ENCODE results near the gene PSMA8. TPM values are rescaled to one million over a fixed set of nuclear protein-coding genes. Genes with fewer than 3 reads are reported as not detected.
"Not testable (repeated sequence)": the region's sequence is repeated elsewhere in the genome, so short reads cannot be mapped to it uniquely, and the experiment has no call there.

The PSMA8 gene
- not detected in 2 replicates for total RNA-seq

DNA sequence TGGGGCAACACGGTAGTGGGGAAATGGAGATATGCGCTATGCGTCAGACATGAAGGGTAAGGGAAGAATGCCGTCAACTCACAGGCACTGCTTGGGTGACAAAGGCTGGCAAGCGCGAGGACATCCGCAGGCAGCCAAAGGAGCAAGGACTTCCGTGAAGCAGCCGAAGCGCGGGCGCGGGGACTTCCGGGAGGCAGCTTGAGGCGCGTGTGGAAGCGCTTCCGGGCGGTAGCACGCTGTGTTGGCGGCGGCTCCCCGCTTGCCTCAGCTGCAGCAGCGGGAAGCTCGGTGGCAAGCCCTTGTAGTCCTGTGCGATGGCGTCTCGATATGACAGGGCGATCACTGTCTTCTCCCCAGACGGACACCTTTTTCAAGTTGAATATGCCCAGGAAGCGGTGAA, at the start of gene PSMA8:
PSMA8 (plus strand) TSS at position 218 of the 400 bp plus-strand sequence; CDS start at position 315, 97 bp downstream.
- no peak for DNase-seq (ENCODE audit: low read depth, low spot score)

DNA sequence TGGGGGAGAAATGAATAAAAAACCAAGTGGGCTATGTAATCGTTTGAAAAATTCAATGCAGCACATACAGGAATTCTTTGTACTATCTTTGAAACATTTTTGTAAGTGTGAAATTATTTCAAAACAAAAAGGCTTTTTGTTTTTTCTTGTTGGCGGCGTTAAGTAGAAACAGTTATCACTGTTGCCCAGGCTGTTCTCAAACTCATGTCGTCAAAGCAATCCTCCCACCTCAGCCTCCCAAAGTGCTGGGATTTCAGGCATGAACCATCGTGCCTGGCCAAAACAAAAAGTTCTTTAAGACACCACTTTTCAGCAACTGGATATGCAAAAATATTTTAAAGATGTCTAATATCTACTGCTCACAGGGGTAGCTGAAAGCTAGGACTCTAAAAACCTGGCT, 48.6 kb upstream of the PSMA8 start:
- no peak for DNase-seq (ENCODE audit: low read depth, low spot score)

DNA sequence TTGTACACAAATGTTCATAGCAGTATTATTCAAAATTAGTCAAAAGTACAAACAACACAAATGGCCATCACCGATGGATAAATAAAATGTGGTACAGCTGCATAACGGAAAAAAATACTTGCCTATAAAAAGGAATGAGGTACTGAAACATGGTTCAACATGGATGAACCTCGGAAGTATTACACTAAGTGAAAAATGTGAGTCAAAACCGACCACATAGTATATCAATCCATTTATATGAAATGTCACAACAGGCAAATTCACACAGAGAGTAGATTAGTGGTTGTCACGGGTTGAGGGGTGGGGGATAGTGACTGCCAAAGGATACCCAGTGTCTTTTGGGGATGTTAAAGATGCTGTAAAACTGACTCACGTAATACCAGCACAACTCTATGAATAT, 46.7 kb upstream of the PSMA8 start:
- no peak for DNase-seq (ENCODE audit: low read depth, low spot score)

DNA sequence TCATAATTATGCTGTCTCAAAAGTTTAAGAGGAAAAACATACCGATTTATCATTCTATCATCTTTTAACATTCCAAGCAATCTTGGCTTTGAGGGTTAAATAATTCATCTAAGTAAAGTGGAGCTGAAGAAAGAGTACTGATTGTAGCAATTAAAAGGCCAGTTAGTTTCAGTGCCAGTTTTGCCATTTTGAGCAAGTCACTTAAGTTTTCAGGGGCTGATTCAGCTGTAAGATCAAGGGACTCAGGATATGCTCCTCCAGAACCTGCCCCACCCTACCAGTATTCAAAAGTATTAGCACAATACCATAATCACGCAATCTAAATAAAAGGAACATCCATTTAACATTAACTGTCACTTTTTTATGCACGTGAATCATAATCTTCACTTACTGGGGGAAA, 45.2 kb upstream of the PSMA8 start:
- DNase-seq (ENCODE audit: low read depth, low spot score): no peak

DNA sequence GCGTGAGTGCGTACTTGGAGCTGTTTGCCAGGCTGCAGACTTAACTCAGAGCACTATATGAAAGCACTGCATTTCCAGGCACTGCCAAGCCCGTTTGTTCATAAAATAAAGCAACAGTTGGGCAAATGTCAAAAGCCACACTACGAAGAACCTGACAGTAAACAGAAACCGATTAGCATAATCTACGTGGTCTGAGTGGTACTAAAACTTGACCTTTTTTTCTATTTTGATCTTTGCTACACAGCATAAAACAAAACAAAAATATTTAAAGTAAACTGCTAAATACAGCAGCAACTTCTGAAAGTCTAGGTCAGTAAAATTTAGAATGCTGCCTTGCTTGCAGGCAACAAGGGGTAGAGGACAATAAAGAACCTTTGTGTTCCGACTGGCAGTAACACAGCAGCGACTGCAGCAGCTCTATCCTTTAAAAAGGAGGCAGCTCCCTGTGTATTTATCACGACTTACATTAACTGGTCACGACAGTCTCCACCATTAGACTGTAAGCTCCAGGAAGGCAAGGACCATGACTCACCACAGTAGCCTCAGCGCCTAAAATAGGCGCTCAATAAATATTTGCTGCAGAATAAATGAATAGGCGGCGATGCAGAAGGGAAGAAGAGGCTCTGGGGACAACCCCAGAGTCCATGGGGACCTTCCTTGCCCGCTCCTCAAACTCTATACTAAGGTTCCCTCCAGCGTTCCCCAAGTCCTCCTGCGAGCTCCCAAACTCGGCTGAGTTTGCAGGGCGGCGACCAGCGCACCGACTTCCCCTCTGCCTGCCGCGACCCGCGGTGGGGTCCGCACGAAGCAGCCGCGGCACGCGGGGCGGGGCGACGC, 44.2 kb upstream of the PSMA8 start:
- DNase-seq (ENCODE audit: low read depth, low spot score): no peak

DNA sequence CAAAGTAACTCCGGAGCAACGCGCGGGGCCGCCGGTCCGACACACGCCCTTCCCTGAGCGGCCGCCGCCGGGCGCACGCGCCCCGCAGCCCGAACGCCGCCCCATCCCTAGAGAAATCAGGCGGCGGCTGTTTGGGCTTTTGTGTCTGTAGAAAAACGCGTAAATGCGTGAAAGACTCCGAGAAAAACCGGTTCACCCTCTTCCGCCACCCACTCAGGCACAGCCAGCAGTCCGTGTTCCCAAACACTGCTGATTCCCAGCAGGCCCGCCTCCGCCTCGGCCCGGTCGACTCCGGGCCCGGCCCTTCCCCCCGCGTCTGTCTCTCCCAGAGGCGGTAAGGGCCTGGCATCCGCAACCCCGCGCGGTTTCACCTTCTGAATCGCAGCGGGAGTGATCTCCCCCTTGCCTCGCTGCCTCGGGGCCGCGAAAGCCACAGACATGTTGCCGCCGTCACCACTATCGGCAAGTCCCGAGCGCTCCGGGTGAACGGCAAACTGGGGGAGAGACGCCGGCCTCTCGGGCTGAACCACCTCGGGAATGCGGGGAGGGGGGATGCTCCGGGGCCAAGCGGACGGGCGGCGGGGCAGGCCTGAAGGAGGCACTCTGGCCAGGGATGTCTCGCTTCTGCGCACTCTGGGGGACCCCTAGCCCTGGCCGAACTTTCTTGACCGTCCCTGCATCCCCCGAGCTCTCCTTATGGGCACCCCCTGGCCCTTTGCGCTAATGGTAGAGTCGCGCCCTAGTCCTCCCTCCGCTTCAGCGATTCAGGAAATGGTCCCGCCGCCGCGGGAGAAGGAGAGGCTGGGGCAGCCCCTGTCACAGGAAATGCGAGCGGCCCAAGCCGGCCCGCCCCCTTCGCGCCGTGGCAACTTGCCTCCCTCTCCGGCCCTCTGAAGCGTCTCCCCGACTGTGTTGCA, 43.3 kb upstream of the PSMA8 start, which contains the start of gene SS18:
SS18 (minus strand) TSS at position 484 of the 917 bp plus-strand sequence; CDS start at position 440, 44 bp downstream.
- peak; percentile 69 for DNase-seq (ENCODE audit: low read depth, low spot score)

DNA sequence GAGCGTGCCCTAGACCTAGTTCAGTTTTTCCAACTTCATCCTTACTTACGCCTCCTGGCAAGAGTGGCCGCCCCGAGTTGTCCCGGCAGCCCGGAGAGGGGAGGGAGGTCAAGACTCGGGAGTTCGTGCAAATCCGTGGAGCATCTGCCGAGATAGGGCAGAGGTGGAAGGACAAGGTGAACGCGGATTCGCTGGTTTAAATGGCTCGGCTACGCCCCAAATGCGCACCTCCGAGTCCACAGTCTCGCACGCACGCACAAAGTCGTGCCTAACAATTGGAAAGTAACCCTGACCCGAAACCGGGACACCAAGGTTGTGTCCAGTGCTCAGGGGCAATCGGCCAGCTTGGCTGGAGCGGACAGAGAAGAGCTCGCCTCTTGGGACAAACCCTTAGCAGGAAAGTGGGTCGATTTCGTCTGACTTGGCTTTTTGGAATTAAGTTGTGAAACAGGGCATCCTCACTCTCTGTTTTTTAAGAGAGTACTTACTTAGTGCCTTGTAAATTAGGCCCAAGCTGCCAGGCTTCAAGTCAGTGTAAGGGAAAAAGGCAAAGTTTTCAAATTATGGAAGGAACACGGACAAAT, 42.5 kb upstream of the PSMA8 start:
- no peak for DNase-seq (ENCODE audit: low read depth, low spot score)

DNA sequence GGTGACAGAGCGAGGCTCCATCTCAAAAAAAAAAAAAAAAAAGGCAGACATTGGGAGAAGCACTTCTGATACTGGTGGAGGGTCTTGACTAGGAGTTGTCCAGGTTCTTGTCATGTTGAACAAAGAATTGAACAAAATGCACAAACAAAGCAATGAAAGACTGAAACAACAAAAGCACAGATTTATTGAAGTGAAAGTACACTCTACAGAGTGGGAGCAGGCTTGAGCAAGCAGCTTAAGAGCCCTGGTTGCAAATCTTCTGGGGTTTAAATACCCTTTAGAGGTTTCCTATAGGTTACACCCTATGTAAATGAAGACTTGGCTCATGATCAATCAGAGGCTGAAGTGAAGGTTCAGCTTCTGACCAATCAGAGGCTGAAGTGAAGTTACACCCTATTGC, 36.8 kb upstream of the PSMA8 start:
- no peak for DNase-seq (ENCODE audit: low read depth, low spot score)

DNA sequence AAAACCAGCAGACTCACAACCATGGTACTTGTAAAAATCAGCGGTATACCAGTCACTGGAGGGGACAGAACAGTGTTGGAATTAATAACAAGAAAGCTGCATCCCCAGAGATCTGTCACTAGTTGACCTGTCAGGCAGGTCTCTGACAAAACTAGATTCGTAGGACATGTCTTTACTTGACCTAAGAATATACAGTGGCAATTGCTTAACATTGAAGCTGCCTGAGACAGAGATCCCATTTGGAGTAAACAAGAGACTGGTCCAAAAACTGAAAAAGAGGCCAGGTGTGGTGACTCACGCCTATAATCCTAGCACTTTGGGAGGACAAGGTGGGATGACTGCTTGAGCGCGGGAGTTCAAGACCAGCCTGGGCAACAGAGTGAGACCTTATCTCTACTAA, 36.1 kb upstream of the PSMA8 start:
- no peak for DNase-seq (ENCODE audit: low read depth, low spot score)

DNA sequence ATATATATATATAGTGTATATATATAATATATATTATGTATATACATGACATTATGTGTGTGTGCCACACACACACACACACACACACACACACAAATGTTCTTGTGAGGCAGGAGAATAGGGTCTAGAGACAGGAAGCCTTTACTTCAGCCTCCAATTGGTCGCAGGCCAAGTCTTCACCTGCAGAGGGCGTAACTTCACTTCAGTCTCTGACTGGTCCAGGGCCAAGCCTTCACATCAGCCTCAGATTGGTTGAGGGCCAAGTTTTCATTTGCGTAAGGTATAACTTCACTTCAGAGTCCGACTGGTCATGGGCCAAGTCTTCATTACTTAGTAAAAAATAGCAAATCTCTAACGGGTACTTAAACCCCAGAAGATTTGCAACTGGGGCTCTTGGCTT, 30.1 kb upstream of the PSMA8 start:
- no peak for DNase-seq (ENCODE audit: low read depth, low spot score)

DNA sequence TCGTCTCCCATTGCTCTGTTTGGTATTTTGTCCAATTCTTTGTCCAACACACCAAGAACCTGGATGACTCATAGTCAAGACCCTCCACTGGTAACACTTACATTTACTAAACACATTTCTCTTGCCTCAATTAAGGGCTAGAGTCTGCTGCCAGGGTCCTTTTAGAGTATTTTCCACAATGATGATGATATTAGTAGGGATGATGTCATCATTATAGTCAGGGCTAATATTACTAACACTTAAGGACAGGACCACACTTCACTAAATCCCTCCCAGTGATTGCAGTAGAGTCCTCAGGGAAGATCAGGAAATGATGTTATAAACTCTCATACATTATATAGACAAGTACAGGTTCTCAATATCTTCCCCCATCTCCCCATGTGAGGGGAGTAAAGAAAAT, 29.6 kb upstream of the PSMA8 start:
- no peak for DNase-seq (ENCODE audit: low read depth, low spot score)

DNA sequence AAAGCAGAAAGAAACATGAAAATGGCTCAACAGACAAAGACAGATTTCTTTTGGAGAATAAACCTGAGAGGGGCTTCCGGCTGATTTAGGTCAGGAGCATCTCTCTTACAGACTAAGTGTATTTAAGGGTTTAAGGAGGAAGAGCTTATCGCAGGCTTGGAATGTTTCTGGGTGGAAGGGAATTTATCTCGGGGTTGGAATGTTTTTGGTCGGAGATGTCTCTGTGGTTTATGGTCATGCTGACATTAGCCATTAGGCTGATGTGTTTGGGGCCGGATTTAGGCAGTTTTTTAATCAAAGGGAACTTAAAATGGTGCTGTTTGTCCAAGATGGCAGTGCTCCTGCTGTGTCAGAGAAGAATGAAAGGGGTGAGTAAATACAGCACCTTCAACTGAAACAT, 14.4 kb upstream of the PSMA8 start:
- no peak for DNase-seq (ENCODE audit: low read depth, low spot score)

DNA sequence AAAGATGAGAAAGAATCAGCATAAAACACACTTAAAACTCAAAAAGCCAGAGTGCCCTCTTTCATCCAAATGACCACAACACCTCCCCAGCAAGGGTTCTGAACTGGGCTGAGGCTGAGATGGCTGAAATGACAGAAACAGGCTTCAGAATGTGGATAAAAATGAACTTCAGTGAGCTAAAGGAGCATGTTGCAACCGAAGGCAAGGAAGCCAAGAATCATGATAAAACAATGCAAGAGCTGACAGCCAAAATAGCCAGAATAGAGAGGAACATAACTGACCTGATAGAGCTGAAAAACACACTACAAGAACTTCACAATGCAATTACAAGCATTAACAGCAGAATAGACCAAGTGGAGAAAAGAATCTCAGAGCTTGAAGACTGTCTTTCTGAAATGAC, 12.2 kb upstream of the PSMA8 start:
- DNase-seq (ENCODE audit: low read depth, low spot score): no peak

DNA sequence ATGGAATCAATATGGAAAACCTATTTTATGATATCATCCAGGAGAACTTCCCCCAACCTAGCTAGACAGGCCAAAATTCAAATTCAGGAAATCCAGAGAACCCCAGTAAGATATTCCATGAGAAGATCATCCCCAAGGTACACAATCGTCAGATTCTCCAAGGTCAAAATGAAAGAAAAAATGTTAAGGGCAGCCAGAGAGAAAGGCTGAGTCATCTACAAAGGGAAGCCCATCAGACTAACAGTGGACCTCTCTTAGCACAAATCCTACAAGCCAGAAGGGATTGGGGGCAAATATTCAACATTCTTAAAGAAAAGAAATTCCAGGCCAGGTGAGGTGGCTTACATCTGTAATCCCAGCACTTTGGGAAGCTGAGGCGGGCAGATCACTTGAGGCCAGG, 11.7 kb upstream of the PSMA8 start:
- DNase-seq (ENCODE audit: low read depth, low spot score): not testable (repeated sequence)

DNA sequence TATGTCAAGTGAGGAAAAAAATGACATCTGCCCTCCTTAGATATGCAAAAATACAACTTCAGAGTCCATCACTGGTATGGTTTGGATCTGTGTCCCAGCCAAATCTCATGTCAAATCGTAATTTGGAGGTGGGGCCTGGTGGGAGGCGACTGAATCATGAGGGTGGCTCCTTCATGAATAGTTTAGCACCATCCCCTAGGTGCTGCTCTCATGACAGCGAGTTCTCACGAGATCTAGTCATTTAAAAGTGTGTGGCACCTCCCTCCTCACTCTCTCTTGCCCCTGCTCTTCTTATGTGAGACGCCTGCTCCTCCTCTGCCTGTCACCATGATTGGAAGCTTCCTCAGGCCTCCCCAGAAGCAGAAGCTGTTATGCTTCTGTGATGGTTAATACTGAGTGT, 5.9 kb upstream of the PSMA8 start:
- DNase-seq (ENCODE audit: low read depth, low spot score): no peak

DNA sequence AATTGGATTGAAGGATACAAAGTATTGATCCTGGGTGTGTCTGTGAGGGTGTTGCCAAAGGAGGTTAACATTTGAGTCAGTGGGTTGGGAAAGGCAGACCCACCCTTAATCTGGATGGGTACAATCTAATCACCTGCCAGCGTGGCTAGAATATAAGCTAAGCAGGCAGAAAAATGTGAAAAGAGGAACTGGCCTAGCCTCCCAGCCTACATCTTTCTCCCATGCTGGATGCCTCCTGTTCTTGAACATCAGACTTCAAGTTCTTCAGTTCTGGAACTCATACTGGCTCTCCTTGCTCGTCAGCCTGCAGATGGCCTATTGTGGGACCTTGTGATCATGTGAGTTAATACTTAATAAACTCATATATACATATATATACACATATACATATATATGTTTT, 5.5 kb upstream of the PSMA8 start:
- not testable (repeated sequence) for DNase-seq (ENCODE audit: low read depth, low spot score)

DNA sequence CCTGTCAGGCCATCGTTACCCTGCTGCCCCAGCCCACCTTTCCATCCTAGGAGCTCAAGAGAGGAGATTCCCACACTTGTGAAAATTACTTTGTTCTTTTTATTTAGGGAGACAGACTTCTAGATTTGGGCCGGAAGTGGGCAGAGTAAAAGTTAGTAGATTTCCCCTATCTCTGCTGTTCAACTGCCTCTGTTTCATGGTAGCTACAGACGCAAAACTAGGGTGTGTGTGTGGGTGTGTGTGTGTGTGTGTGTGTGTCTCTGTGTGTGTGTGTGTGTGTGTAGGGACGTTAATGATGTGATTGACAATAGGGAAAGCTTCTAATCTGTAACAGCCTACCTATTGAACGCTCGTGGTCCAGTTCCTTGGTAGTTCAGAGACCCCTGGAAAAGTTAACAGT, 438 bp downstream of the PSMA8 start:
- no peak for DNase-seq (ENCODE audit: low read depth, low spot score)

DNA sequence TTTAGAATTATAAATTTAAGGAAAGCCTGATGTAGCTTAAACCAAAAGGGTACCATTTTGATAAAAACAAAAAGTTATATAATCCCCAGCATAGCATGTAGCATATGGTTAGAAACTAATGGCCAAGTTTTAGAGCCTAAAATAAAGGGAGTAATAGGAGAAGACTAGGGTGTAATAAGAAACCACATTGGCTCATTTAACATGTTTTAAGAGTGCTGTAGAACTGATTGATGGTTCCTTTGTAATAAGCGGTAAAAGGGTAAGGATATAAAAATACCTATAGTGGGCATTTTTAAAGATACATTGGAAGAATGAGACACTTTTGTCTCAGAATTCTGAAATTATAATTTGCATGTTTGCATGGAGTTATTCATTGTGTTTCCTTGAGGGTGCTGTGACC, 1.9 kb downstream of the PSMA8 start:
- DNase-seq (ENCODE audit: low read depth, low spot score): no peak

DNA sequence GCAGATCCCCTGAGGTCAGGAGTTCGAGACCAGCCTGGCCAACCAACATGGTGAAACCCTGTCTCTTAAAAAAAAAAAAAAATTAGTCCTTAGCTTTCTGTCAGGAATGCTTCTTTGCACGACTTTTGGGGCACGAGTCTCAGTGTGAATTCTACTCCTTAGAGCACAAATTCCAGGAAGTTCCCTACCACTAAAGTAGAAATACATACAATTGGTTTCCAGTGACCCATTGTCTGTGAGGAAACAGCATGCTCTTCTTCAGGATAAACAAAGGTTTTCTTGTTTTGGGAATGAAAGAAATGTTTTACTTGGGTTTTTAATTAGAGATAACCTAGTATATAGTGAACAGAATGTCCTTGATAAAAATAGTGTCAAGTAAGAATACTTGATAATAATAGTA, 23.7 kb downstream of the PSMA8 start:
- DNase-seq (ENCODE audit: low read depth, low spot score): no peak

DNA sequence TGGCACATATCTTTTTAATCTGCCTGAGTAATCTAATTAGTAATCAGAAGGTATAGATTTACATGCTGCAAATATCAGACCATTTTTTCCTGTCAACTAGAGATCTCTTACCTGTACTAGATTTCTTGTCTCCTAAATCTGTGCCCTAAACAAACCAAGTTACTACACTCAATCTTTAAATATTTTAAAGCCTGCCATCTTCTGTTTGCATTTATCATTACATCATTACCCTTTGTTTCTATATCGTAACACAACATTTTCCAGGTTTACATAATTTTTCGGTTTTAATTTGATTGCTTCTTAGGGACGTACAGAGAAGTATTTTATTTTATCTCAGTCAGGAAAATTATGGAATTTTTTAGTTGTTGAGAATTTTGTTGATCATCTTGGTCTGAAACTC, 25.7 kb downstream of the PSMA8 start:
- no peak for DNase-seq (ENCODE audit: low read depth, low spot score)

DNA sequence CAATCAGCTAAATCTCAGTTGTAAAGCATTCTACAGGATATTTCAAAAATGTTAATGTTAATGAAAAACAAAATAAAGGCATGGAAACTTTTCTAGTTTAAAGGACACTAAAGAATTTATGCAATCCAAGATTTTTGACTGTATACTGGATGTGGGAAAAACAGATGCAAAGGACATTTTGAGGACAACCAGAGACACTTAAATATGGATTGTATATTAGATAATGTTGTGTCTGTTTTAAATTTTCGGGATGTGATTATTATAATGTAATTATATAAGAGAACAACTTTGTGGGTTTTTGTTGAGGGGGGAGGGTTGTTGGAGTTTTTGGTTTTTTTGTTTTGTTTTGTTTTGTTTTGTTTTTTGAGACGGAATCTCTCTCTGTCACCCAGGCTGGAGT, 30.9 kb downstream of the PSMA8 start:
- no peak for DNase-seq (ENCODE audit: low read depth, low spot score)

DNA sequence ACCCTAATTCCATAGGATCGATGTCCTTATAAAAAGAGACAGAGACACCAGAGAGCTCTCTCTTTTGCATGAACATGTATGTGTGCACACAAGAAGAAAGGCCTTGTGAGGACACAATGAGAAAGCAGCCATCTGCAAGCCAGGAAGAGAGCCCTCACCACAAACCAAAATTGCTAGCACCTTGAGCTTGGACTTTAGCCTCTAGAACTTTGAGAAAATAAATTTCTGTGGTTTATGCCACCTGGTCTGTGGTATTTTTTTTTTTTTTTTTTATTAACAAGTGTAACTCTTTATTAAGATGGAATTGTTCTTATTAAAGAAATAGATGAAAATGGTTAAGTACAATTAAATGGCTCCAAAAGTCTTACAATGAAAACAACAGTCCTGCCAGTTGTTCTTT, 33.9 kb downstream of the PSMA8 start:
- DNase-seq (ENCODE audit: low read depth, low spot score): not testable (repeated sequence)
